Endodermal cell (in vitro differentiated cells): ENCODE data around the gene CACNA1I. TPM values are rescaled to one million over a fixed set of nuclear protein-coding genes. Genes with fewer than 3 reads are reported as not detected.
A peak's percentile ranks its signal among the peaks of the same experiment; 100 is the strongest.

Source experiments
- DNase-seq: peaks from one replicate; pipeline ENCODE4 v3.0.0-alpha.2; 2017
- H3K27ac ChIP-seq: 2 replicates; pipeline ENCODE4 v1.5.1; 2013; ENCODE audit warnings: mild to moderate bottlenecking, low read depth, low read length, moderate library complexity
- H3K27me3 ChIP-seq: 2 replicates; pipeline ENCODE4 v1.6.1; 2013; ENCODE audit warnings: mild to moderate bottlenecking, low read length, moderate library complexity; ENCODE audit not compliant: insufficient read depth, control insufficient read depth, poor library complexity, severe bottlenecking
- H3K36me3 ChIP-seq: 2 replicates; pipeline ENCODE4 v1.7.0; 2013; ENCODE audit warnings: mild to moderate bottlenecking, low read length, moderate library complexity; ENCODE audit not compliant: control insufficient read depth, insufficient read depth
- H3K4me1 ChIP-seq: one replicate; pipeline ENCODE4 v1.7.0; 2013; ENCODE audit warnings: low read length; ENCODE audit not compliant: control insufficient read depth, insufficient read depth
- H3K4me3 ChIP-seq: 2 replicates; pipeline ENCODE4 v1.5.1; 2013; ENCODE audit warnings: mild to moderate bottlenecking, low read length, moderate library complexity
- H3K9ac ChIP-seq: 2 replicates; pipeline ENCODE4 v1.6.1; 2013; ENCODE audit warnings: mild to moderate bottlenecking, low read length, moderate library complexity; ENCODE audit not compliant: poor library complexity, severe bottlenecking; ENCODE audit errors: extremely low read depth
- H3K9me3 ChIP-seq: 2 replicates; pipeline ENCODE4 v1.6.1; 2013; ENCODE audit warnings: mild to moderate bottlenecking, low read length, moderate library complexity; ENCODE audit not compliant: control insufficient read depth
- H3K27ac Mint-ChIP-seq: 2 replicates; pipeline ENCODE4 v1.8.0; 2020; ENCODE audit warnings: mixed read lengths
- H3K27me3 Mint-ChIP-seq: 2 replicates; pipeline ENCODE4 v1.8.0; 2021; ENCODE audit warnings: mild to moderate bottlenecking, mixed read lengths; ENCODE audit not compliant: insufficient read depth
- H3K36me3 Mint-ChIP-seq: 2 replicates; pipeline ENCODE4 v1.8.0; 2020; ENCODE audit warnings: low read depth, mixed read lengths
- H3K4me1 Mint-ChIP-seq: 2 replicates; pipeline ENCODE4 v1.8.0; 2020; ENCODE audit warnings: mixed read lengths
- H3K4me3 Mint-ChIP-seq: 2 replicates; pipeline ENCODE4 v1.8.0; 2020; ENCODE audit warnings: mild to moderate bottlenecking, moderate library complexity, mixed read lengths
- H3K9me3 Mint-ChIP-seq: 2 replicates; pipeline ENCODE4 v1.8.0; 2020; ENCODE audit warnings: mild to moderate bottlenecking, mixed read lengths
- CTCF ChIP-seq: fragments of 200-600 bp; sonication (generic); conservative IDR thresholded peaks from 2 replicates; pipeline ENCODE4 v1.5.0; 2021; ENCODE audit warnings: antibody characterized with exemption, mild to moderate bottlenecking
- WGBS, 2 experiments: methylation state at CpG; one replicate each; pipeline versions ENCODE4 v1.1.5 to v1.1.7; 2013; ENCODE audit warnings: missing lambda C conversion rate in 2 of 2, mixed read lengths in 1 of 2; ENCODE audit not compliant: insufficient coverage in 1 of 2, insufficient read length in 1 of 2; 5-methylcytosine and 5-hydroxymethylcytosine counted together
- total RNA-seq, 2 donors: library from RNA; stranded (reverse); fragmentation: NEBNext Ultra II Directional in 1 of 2; extraction: Animal tissue kit (Norgen Biotek cat#: 25700) in 1 of 2; gene quantifications; 2 replicates in 1 of 2; 3 replicates in 1 of 2; pipeline ENCODE4 v1.2.1, GENCODE V29; 2021

The CACNA1I gene
- total RNA-seq, 2 donors from 2014 or later, result 1.2 to 2.2 TPM

GRCh38 chr22:39522567-39523300 lies 47.8 kb upstream of the CACNA1I start:
- H3K27ac ChIP-seq, result no peak overlapping the region

GRCh38 chr22:39524089-39524752 lies 46.3 kb upstream of the CACNA1I start:
- Histone ChIP-seq H3K9ac (no peak overlapping the region), H3K27ac (no peak overlapping the region), H3K4me3 (no peak overlapping the region), H3K4me1 (no peaks in the 10 kb centered on the region), H3K36me3 (peaks cover 50% of the 10 kb centered on the region), H3K27me3 (no peaks in the 10 kb centered on the region), H3K9me3 (no peaks in the 10 kb centered on the region)
- DNase-seq, result no peak
- Mint-ChIP-seq H3K4me3 (no peak overlapping the region), H3K36me3 (peaks cover 59% of the 10 kb centered on the region), H3K27me3 (no peaks in the 10 kb centered on the region), H3K27ac (no peak overlapping the region), H3K4me1 (peaks cover 31% of the 10 kb centered on the region), H3K9me3 (no peaks in the 10 kb centered on the region)
- WGBS, 2 experiments, result 94 to 95% methylated on average over 10 to 13 of the region's 13 CpGs
- TF ChIP-seq CTCF, result no peak

More at GRCh38 chr22:39522567-39523300, 47.8 kb upstream of the CACNA1I start:
- H3K9me3 ChIP-seq, result no peaks in the 10 kb centered on the region
- Mint-ChIP-seq H3K27ac (peak overlapping the region; percentile 100), H3K36me3 (peaks cover 50% of the 10 kb centered on the region), H3K9me3 (no peaks in the 10 kb centered on the region), H3K27me3 (no peaks in the 10 kb centered on the region), H3K4me1 (peaks cover 30% of the 10 kb centered on the region), H3K4me3 (peak overlapping the region; percentile 95)
- no peak for DNase-seq
- TF ChIP-seq CTCF, result no peak
- H3K4me3 ChIP-seq, result peak overlapping the region; percentile 97
- H3K27me3 ChIP-seq, result no peaks in the 10 kb centered on the region
- H3K36me3 ChIP-seq, result peaks cover 41% of the 10 kb centered on the region
- WGBS, 2 experiments, result 85 to 89% methylated on average over 11 to 14 of the region's 14 CpGs
- H3K9ac ChIP-seq, result peak overlapping the region; percentile 99
- H3K4me1 ChIP-seq, result no peaks in the 10 kb centered on the region

GRCh38 chr22:39524753-39525657 lies 45.5 kb upstream of the CACNA1I start:
- no peak for TF ChIP-seq CTCF
- H3K4me1 Mint-ChIP-seq, result peaks cover 37% of the 10 kb centered on the region
- Histone ChIP-seq H3K27ac (no peak overlapping the region), H3K9ac (no peak overlapping the region), H3K36me3 (peaks cover 58% of the 10 kb centered on the region), H3K4me3 (no peak overlapping the region), H3K9me3 (no peaks in the 10 kb centered on the region), H3K4me1 (no peaks in the 10 kb centered on the region), H3K27me3 (no peaks in the 10 kb centered on the region)
- DNase-seq, result no peak
- peak overlapping the region; percentile 85 for H3K27ac Mint-ChIP-seq
- H3K27me3 Mint-ChIP-seq, result no peaks in the 10 kb centered on the region
- H3K4me3 Mint-ChIP-seq, result no peak overlapping the region
- peaks cover 65% of the 10 kb centered on the region for H3K36me3 Mint-ChIP-seq
- no peaks in the 10 kb centered on the region for H3K9me3 Mint-ChIP-seq
- WGBS, 2 experiments, result 95 to 100% methylated on average over 4 to 10 of the region's 10 CpGs
